ENCODE data around the gene CASP3. TPM values are rescaled to one million over a fixed set of nuclear protein-coding genes. Genes with fewer than 3 reads are reported as not detected.

CASP3 gene
- polyA plus RNA-seq, 2 donors = 12.2 to 15.7 TPM

GRCh38 chr4:184651899-184652298, 2.7 kb upstream of the CASP3 start:
- peaks cover 0 to 2% of the 10 kb centered on the region in 2 donors for H3K36me3 ChIP-seq (ENCODE audit: control insufficient read depth in 2 of 2, insufficient read depth in 2 of 2, low read length in 1 of 2)
- peaks cover 0 to 5% of the 10 kb centered on the region in 2 donors for H3K4me1 ChIP-seq (ENCODE audit: control insufficient read depth in 2 of 2, insufficient read depth in 2 of 2, low read length in 1 of 2)
- H3K27ac ChIP-seq (ENCODE audit: low read depth in 2 of 2, low read length in 1 of 2) = no peak overlapping the region
- no peaks in the 10 kb centered on the region for H3K27me3 ChIP-seq (ENCODE audit: control insufficient read depth in 1 of 2, insufficient read depth in 2 of 2, low read length in 2 of 2)
- H3K4me3 ChIP-seq (ENCODE audit: low read depth in 1 of 2, low read length in 2 of 2) = no peak overlapping the region
- no peaks in the 10 kb centered on the region for H3K9me3 ChIP-seq (ENCODE audit: control insufficient read depth in 2 of 2, insufficient read depth in 1 of 2, low read depth in 1 of 2, low read length in 1 of 2)
- WGBS, 2 donors = 91 to 94% methylated on average over 8 of the region's 8 CpGs

GRCh38 chr4:184649971-184650855, 966 bp upstream of the CASP3 start:
- Histone ChIP-seq H3K27me3 (ENCODE audit: control insufficient read depth in 1 of 2, insufficient read depth in 2 of 2, low read length in 2 of 2) (no peaks in the 10 kb centered on the region), H3K9me3 (ENCODE audit: control insufficient read depth in 2 of 2, insufficient read depth in 1 of 2, low read depth in 1 of 2, low read length in 1 of 2) (no peaks in the 10 kb centered on the region), H3K36me3 (ENCODE audit: control insufficient read depth in 2 of 2, insufficient read depth in 2 of 2, low read length in 1 of 2) (peaks cover 0 to 2% of the 10 kb centered on the region in 2 donors), H3K27ac (ENCODE audit: low read depth in 2 of 2, low read length in 1 of 2) (peak overlapping the region; percentile 91 to 95), H3K4me3 (ENCODE audit: low read depth in 1 of 2, low read length in 2 of 2) (peak overlapping the region; percentile 58 to 72), H3K4me1 (ENCODE audit: control insufficient read depth in 2 of 2, insufficient read depth in 2 of 2, low read length in 1 of 2) (peaks cover 0 to 5% of the 10 kb centered on the region in 2 donors)
- WGBS, 2 donors = 25 to 33% methylated on average over 21 of the region's 21 CpGs

GRCh38 chr4:184648313-184649025, 778 bp downstream of the CASP3 start:
- Histone ChIP-seq H3K4me1 (ENCODE audit: control insufficient read depth in 2 of 2, insufficient read depth in 2 of 2, low read length in 1 of 2) (peaks cover 0 to 7% of the 10 kb centered on the region in 2 donors), H3K27ac (ENCODE audit: low read depth in 2 of 2, low read length in 1 of 2) (peak overlapping the region; percentile 94 to 99)
- 0% methylated on average over 44 to 52 of the region's 52 CpGs for WGBS, 2 donors

GRCh38 chr4:184648054-184648312, 1.3 kb downstream of the CASP3 start:
- H3K36me3 ChIP-seq (ENCODE audit: control insufficient read depth in 2 of 2, insufficient read depth in 2 of 2, low read length in 1 of 2) = peaks cover 0 to under 1% of the 10 kb centered on the region in 2 donors
- no peaks in the 10 kb centered on the region for H3K27me3 ChIP-seq (ENCODE audit: control insufficient read depth in 1 of 2, insufficient read depth in 2 of 2, low read length in 2 of 2)
- peaks cover 0 to 7% of the 10 kb centered on the region in 2 donors for H3K4me1 ChIP-seq (ENCODE audit: control insufficient read depth in 2 of 2, insufficient read depth in 2 of 2, low read length in 1 of 2)
- 7% methylated on average over 6 of the region's 6 CpGs for WGBS, 2 donors
- no peaks in the 10 kb centered on the region for H3K9me3 ChIP-seq (ENCODE audit: control insufficient read depth in 2 of 2, insufficient read depth in 1 of 2, low read depth in 1 of 2, low read length in 1 of 2)
- H3K27ac ChIP-seq (ENCODE audit: low read depth in 2 of 2, low read length in 1 of 2) = peak overlapping the region; percentile 94 to 99
- peak overlapping the region; percentile 58 to 68 for H3K4me3 ChIP-seq (ENCODE audit: low read depth in 1 of 2, low read length in 2 of 2)

More at GRCh38 chr4:184648313-184649025, 778 bp downstream of the CASP3 start:
- Histone ChIP-seq H3K27me3 (ENCODE audit: control insufficient read depth in 1 of 2, insufficient read depth in 2 of 2, low read length in 2 of 2) (no peaks in the 10 kb centered on the region), H3K9me3 (ENCODE audit: control insufficient read depth in 2 of 2, insufficient read depth in 1 of 2, low read depth in 1 of 2, low read length in 1 of 2) (no peaks in the 10 kb centered on the region), H3K4me3 (ENCODE audit: low read depth in 1 of 2, low read length in 2 of 2) (peak overlapping the region; percentile 58 to 68), H3K36me3 (ENCODE audit: control insufficient read depth in 2 of 2, insufficient read depth in 2 of 2, low read length in 1 of 2) (peaks cover 0 to 2% of the 10 kb centered on the region in 2 donors)

GRCh38 chr4:184647266-184648053, 1.8 kb downstream of the CASP3 start:
- H3K4me3 ChIP-seq (ENCODE audit: low read depth in 1 of 2, low read length in 2 of 2) = peak overlapping the region; percentile 58 to 68
- 45 to 52% methylated on average over 7 of the region's 7 CpGs for WGBS, 2 donors
- H3K9me3 ChIP-seq (ENCODE audit: control insufficient read depth in 2 of 2, insufficient read depth in 1 of 2, low read depth in 1 of 2, low read length in 1 of 2) = no peaks in the 10 kb centered on the region
- no peaks in the 10 kb centered on the region for H3K27me3 ChIP-seq (ENCODE audit: control insufficient read depth in 1 of 2, insufficient read depth in 2 of 2, low read length in 2 of 2)
- no peaks in the 10 kb centered on the region for H3K36me3 ChIP-seq (ENCODE audit: control insufficient read depth in 2 of 2, insufficient read depth in 2 of 2, low read length in 1 of 2)
- peak overlapping the region in 1 of 2 donors; percentile 94 for H3K27ac ChIP-seq (ENCODE audit: low read depth in 2 of 2, low read length in 1 of 2)
- peaks cover 0 to 7% of the 10 kb centered on the region in 2 donors for H3K4me1 ChIP-seq (ENCODE audit: control insufficient read depth in 2 of 2, insufficient read depth in 2 of 2, low read length in 1 of 2)

- H3K27ac ChIP-seq (ENCODE audit: low read depth in 2 of 2, low read length in 1 of 2) = no peak overlapping the region
These were observed 3.2 kb downstream of the CASP3 start for GRCh38 chr4:184645904-184646610.

GRCh38 chr4:184644553-184645307, 4.5 kb downstream of the CASP3 start:
- no peaks in the 10 kb centered on the region for H3K36me3 ChIP-seq (ENCODE audit: control insufficient read depth in 2 of 2, insufficient read depth in 2 of 2, low read length in 1 of 2)
- peaks cover 0 to 7% of the 10 kb centered on the region in 2 donors for H3K4me1 ChIP-seq (ENCODE audit: control insufficient read depth in 2 of 2, insufficient read depth in 2 of 2, low read length in 1 of 2)
- no peak overlapping the region for H3K27ac ChIP-seq (ENCODE audit: low read depth in 2 of 2, low read length in 1 of 2)
- no peak overlapping the region for H3K4me3 ChIP-seq (ENCODE audit: low read depth in 1 of 2, low read length in 2 of 2)
- H3K9me3 ChIP-seq (ENCODE audit: control insufficient read depth in 2 of 2, insufficient read depth in 1 of 2, low read depth in 1 of 2, low read length in 1 of 2) = no peaks in the 10 kb centered on the region
- 80 to 89% methylated on average over 9 of the region's 9 CpGs for WGBS, 2 donors
- no peaks in the 10 kb centered on the region for H3K27me3 ChIP-seq (ENCODE audit: control insufficient read depth in 1 of 2, insufficient read depth in 2 of 2, low read length in 2 of 2)

More at GRCh38 chr4:184645904-184646610, 3.2 kb downstream of the CASP3 start:
- Histone ChIP-seq H3K9me3 (ENCODE audit: control insufficient read depth in 2 of 2, insufficient read depth in 1 of 2, low read depth in 1 of 2, low read length in 1 of 2) (no peaks in the 10 kb centered on the region), H3K36me3 (ENCODE audit: control insufficient read depth in 2 of 2, insufficient read depth in 2 of 2, low read length in 1 of 2) (no peaks in the 10 kb centered on the region), H3K4me1 (ENCODE audit: control insufficient read depth in 2 of 2, insufficient read depth in 2 of 2, low read length in 1 of 2) (peaks cover 0 to 7% of the 10 kb centered on the region in 2 donors), H3K27me3 (ENCODE audit: control insufficient read depth in 1 of 2, insufficient read depth in 2 of 2, low read length in 2 of 2) (no peaks in the 10 kb centered on the region), H3K4me3 (ENCODE audit: low read depth in 1 of 2, low read length in 2 of 2) (no peak overlapping the region)
- WGBS, 2 donors = 44 to 56% methylated on average over 6 of the region's 6 CpGs

- Histone ChIP-seq H3K4me3 (ENCODE audit: low read depth in 1 of 2, low read length in 2 of 2) (no peak overlapping the region), H3K27me3 (ENCODE audit: control insufficient read depth in 1 of 2, insufficient read depth in 2 of 2, low read length in 2 of 2) (no peaks in the 10 kb centered on the region), H3K4me1 (ENCODE audit: control insufficient read depth in 2 of 2, insufficient read depth in 2 of 2, low read length in 1 of 2) (peaks cover 0 to 7% of the 10 kb centered on the region in 2 donors), H3K36me3 (ENCODE audit: control insufficient read depth in 2 of 2, insufficient read depth in 2 of 2, low read length in 1 of 2) (no peaks in the 10 kb centered on the region), H3K9me3 (ENCODE audit: control insufficient read depth in 2 of 2, insufficient read depth in 1 of 2, low read depth in 1 of 2, low read length in 1 of 2) (no peaks in the 10 kb centered on the region), H3K27ac (ENCODE audit: low read depth in 2 of 2, low read length in 1 of 2) (no peak overlapping the region)
- WGBS, 2 donors = 77 to 85% methylated on average over 1 of the region's 1 CpG
These were observed 5.5 kb downstream of the CASP3 start for GRCh38 chr4:184643731-184644130.

Data from esophagus (tissue), 2 donors.